Keratinocyte (primary cell): Measurements from ENCODE around the gene ABHD2. TPM values are rescaled to one million over a fixed set of nuclear protein-coding genes. Genes with fewer than 3 reads are reported as not detected.

ENCODE experiments used
- DNase-seq: peaks from one replicate; pipeline ENCODE4 v3.0.0-alpha.2; 2011; ENCODE audit warnings: low read depth, missing footprints, low spot score
- FAIRE-seq: peaks from 2 replicates; lab custom pipeline; 2011; peaks lifted over from hg19 to GRCh38; lab: Jason Lieb, UNC
- H2AFZ ChIP-seq: 2 replicates; pipeline ENCODE4 v1.6.0; 2012; ENCODE audit warnings: low read length, control low read depth, inconsistent platforms; ENCODE audit not compliant: control insufficient read depth
- H3K27ac ChIP-seq: 2 replicates; pipeline ENCODE4 v1.5.1; 2011; ENCODE audit warnings: low read length; ENCODE audit not compliant: control insufficient read depth, insufficient read depth
- H3K27me3 ChIP-seq: 3 replicates; pipeline ENCODE4 v1.6.0; 2011; ENCODE audit warnings: low read length; ENCODE audit not compliant: control insufficient read depth, insufficient read depth; ENCODE audit errors: extremely low read depth
- H3K36me3 ChIP-seq, 2 experiments: 2 replicates in 1 of 2; 3 replicates in 1 of 2; pipeline ENCODE4 v1.5.1; 2011; ENCODE audit warnings: low read length in 2 of 2, mild to moderate bottlenecking in 1 of 2; ENCODE audit not compliant: control insufficient read depth in 2 of 2, insufficient read depth in 2 of 2; ENCODE audit errors: extremely low read depth in 1 of 2
- H3K4me1 ChIP-seq: 3 replicates; pipeline ENCODE4 v1.5.1; 2011; ENCODE audit warnings: low read length; ENCODE audit not compliant: control insufficient read depth, insufficient read depth; ENCODE audit errors: extremely low read depth
- H3K4me2 ChIP-seq: 3 replicates; pipeline ENCODE4 v1.6.0; 2011; ENCODE audit warnings: low read depth, low read length; ENCODE audit not compliant: control insufficient read depth, insufficient read depth; ENCODE audit errors: extremely low read depth
- H3K4me3 ChIP-seq, 3 experiments: fragments of 200-600 bp in 1 of 3; sonication (generic) in 1 of 3; 2 replicates in 2 of 3; 3 replicates in 1 of 3; pipeline ENCODE4 v1.5.1; 2011 to 2016; ENCODE audit warnings: low read length in 3 of 3, mild to moderate bottlenecking in 3 of 3, control low read depth in 2 of 3, inconsistent platforms in 1 of 3, low read depth in 1 of 3, mixed read lengths in 1 of 3, mixed run types in 1 of 3, moderate library complexity in 1 of 3; ENCODE audit not compliant: control insufficient read depth in 2 of 3, insufficient read depth in 2 of 3; ENCODE audit errors: extremely low read depth in 1 of 3
- H3K79me2 ChIP-seq: 2 replicates; pipeline ENCODE4 v1.6.0; 2012; ENCODE audit warnings: low read length; ENCODE audit not compliant: control insufficient read depth, insufficient read depth
- H3K9ac ChIP-seq: 3 replicates; pipeline ENCODE4 v1.6.0; 2011; ENCODE audit warnings: low read length; ENCODE audit not compliant: control insufficient read depth, insufficient read depth; ENCODE audit errors: extremely low read depth
- H3K9me1 ChIP-seq: 3 replicates; pipeline ENCODE4 v1.6.0; 2011; ENCODE audit warnings: low read length; ENCODE audit not compliant: control insufficient read depth, insufficient read depth; ENCODE audit errors: extremely low read depth
- H3K9me3 ChIP-seq: 2 replicates; pipeline ENCODE4 v1.5.1; 2012; ENCODE audit warnings: low read depth, low read length; ENCODE audit not compliant: control insufficient read depth
- H4K20me1 ChIP-seq: 3 replicates; pipeline ENCODE4 v1.6.0; 2011; ENCODE audit warnings: low read length; ENCODE audit not compliant: control insufficient read depth, insufficient read depth; ENCODE audit errors: extremely low read depth
- CTCF ChIP-seq, 3 experiments: IDR thresholded peaks in 1 of 3; conservative IDR thresholded peaks in 1 of 3; optimal IDR thresholded peaks in 1 of 3; 2 replicates in 2 of 3; 3 replicates in 1 of 3; pipeline versions ENCODE3 to v1.5.1; 2011; ENCODE audit warnings: low read length in 3 of 3, mild to moderate bottlenecking in 3 of 3, moderate library complexity in 2 of 3, control low read depth in 1 of 3, inconsistent platforms in 1 of 3; ENCODE audit not compliant: insufficient read depth in 2 of 3; ENCODE audit errors: extremely low read depth in 1 of 3
- EZH2 ChIP-seq: IDR thresholded peaks from one replicate; pipeline ENCODE4 v1.6.1; 2012; ENCODE audit warnings: inconsistent platforms, mild to moderate bottlenecking, low read length, moderate library complexity
- dilution Hi-C: fragments of 300-500 bp; cut with MboI; formaldehyde crosslinking; loops from one replicate; pipeline ENCODE4 v1.7.0; 2020; ENCODE audit warnings: low sequenced_read_pairs; ENCODE audit not compliant: extremely low pct_ligation_motif_present
- polyA minus RNA-seq, 3 experiments: library from RNA; depleted of rRNA, polyadenylated mRNA; stranded (reverse); fragments of >200 nt; gene quantifications; 1 replicate in 1 of 3; 2 replicates in 1 of 3; 3 replicates in 1 of 3; pipeline ENCODE4 v1.2.3, GENCODE V29; 2011
- polyA plus RNA-seq, 5 experiments: library from polyadenylated mRNA; depleted of rRNA in 3 of 5; stranded (reverse) in 3 of 5; stranded (forward) in 1 of 5; unstranded in 1 of 5; fragments of >200 nt; gene quantifications; 1 replicate in 1 of 5; 2 replicates in 3 of 5; 3 replicates in 1 of 5; pipeline versions ENCODE4 v1.2.1 to v1.2.3, GENCODE V29; 2011 to 2012; ENCODE audit warnings: missing spikeins in 2 of 5, low read depth in 1 of 5, low replicate concordance in 1 of 5

The ABHD2 gene
- polyA plus RNA-seq (22.8 to 32.9 TPM (median 23.0 TPM) in 3 replicates), polyA minus RNA-seq (74.6 to 119 TPM (median 84.7 TPM) in 3 replicates)
- 13.4 TPM for polyA plus RNA-seq (2011; ENCODE audit: low read depth)
- 10.2 and 12.6 TPM in 2 replicates for polyA plus RNA-seq (2011; cell fraction: cytosol; rRNA removed)
- polyA plus RNA-seq (2011; cell fraction: nucleus; rRNA removed), result 32.7 and 34.4 TPM in 2 replicates
- polyA plus RNA-seq (2012; ENCODE audit: low replicate concordance), result 6.4 and 23.6 TPM in 2 replicates
- polyA minus RNA-seq (2011; cell fraction: cytosol; rRNA and poly(A)+ RNA removed), result 16.1 TPM
- polyA minus RNA-seq (2011; cell fraction: nucleus; rRNA and poly(A)+ RNA removed), result 36.3 and 71.1 TPM in 2 replicates

DNA sequence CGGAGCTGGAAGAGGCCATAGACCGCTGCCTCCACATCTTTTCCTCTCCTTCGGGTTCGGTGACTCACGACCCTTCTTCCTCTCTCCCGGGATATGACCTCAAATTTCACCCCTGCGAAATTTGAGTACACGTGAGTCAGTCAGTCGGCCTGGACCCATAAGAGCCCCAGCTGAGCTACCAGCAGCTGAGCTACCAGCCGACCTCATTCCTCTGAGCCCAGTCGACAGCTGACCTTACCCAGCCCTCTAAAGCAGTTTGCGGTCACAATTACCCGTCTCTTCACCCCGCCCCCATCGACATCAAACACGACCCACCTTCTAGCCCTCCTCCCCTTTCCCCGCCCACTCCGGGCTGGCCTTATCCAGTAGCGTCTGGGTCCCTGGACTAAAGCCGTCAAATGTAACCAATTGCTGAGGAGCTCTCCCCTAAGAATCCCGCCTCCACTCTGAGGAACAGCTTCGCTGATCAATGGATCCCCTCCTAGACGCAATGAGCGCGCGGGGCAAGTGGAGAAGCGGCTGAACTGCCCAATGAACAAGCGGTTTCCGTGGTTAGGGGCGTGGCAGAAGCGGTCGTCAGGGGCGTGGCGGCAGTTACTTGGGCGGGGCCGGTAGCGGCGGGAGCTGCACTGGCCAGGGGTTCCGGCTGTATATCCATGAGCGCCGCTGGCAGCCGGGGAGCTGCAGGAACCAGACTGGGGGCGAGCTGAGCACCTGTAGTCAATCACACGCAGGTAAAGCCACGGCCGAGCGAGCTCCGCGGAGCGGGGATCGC, at the start of gene ABHD2:
Gene ABHD2 (plus strand): TSS at position 627 of the 775 bp plus-strand sequence. CDS start 27,872 bp downstream, outside the sequence.
- Histone ChIP-seq H3K9me1 (no peaks in the 10 kb centered on the region), H3K79me2 (peaks cover 28% of the 10 kb centered on the region), H3K27ac (peak within 1 kb of the TSS; percentile 74), H3K4me1 (peaks cover 38% of the 10 kb centered on the region), H3K27me3 (no peaks in the 10 kb centered on the region), H3K36me3 (no peaks in the 10 kb centered on the region), H2AFZ (peak within 1 kb of the TSS; percentile 88), H3K4me3 (peak within 1 kb of the TSS; percentile 76 to 95 (median 78)), H3K9me3 (no peaks in the 10 kb centered on the region), H3K4me2 (peak within 1 kb of the TSS; percentile 95), H4K20me1 (no peaks in the 10 kb centered on the region), H3K9ac (peak within 1 kb of the TSS; percentile 84)
- FAIRE-seq (peak; percentile 75), DNase-seq (peak; percentile 99)
- dilution Hi-C loops, result no loop called here
- no peak for TF ChIP-seq CTCF (optimal IDR thresholded peaks at IDR 0.05 in 1 of 3, IDR thresholded peaks at IDR 0.05 in 1 of 3, conservative IDR thresholded peaks at IDR 0.05 in 1 of 3; ENCODE audit: extremely low read depth in 1 of 3, insufficient read depth in 2 of 3, low read length in 3 of 3)
- no peak for TF ChIP-seq EZH2

DNA sequence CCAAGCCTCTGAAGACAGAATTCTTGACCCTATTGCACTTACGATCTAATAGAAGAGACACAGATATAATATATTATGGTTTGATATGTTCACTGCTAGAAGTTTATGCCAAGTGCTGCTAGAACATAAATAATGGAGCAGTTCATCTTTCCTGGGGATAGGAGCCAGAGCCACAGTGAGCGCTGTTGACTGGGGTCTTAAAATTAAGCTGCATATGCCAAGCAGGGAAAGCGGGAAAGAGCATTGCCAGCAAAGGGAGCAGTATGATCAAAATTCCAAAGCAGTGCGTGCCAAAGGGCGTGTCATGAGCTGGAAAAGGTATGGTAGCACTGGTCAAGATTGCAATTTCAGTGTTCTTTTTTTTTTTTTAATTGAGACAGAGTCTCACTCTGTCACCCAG, 49.1 kb upstream of the ABHD2 start:
- Histone ChIP-seq H4K20me1 (no peaks in the 10 kb centered on the region), H3K9ac (no peak overlapping the region), H3K4me2 (no peak overlapping the region), H3K79me2 (no peaks in the 10 kb centered on the region), H3K4me3 (no peak overlapping the region), H3K27me3 (peaks cover 14% of the 10 kb centered on the region), H3K36me3 (no peaks in the 10 kb centered on the region), H3K9me3 (no peaks in the 10 kb centered on the region), H3K4me1 (no peaks in the 10 kb centered on the region), H3K9me1 (no peaks in the 10 kb centered on the region), H3K27ac (no peak overlapping the region), H2AFZ (no peak overlapping the region)
- TF ChIP-seq CTCF (optimal IDR thresholded peaks at IDR 0.05 in 1 of 3, IDR thresholded peaks at IDR 0.05 in 1 of 3, conservative IDR thresholded peaks at IDR 0.05 in 1 of 3; ENCODE audit: extremely low read depth in 1 of 3, insufficient read depth in 2 of 3, low read length in 3 of 3), result no peak
- no peak for TF ChIP-seq EZH2
- dilution Hi-C loops, result no loop called here
- FAIRE-seq, result no peak
- no peak for DNase-seq
